GM15510 (cell line): Measurements from ENCODE around the gene RNF38.

Experiments used
- POLR2A ChIP-seq: IDR thresholded peaks from 3 replicates; pipeline ENCODE4 v1.6.1; 2011; ENCODE audit warnings: borderline replicate concordance; ENCODE audit not compliant: insufficient read length; ENCODE audit errors: extremely low read depth

The RNF38 gene

DNA sequence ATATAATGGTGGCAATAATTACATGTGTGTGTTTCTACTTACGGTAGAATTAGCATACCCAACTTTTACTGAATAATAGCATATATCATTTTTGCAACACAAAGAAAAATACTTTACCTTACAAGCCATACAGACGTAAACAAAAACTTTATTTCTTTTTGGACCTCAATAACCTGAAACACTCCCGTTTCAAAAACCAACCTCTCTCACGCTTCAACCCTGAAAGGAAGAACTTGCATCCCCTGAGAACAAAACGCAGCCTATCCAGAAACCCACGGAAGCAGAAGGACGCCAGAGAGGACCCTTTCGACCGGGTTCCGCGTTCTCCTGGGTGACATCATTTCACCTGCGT, at the start of gene RNF38:
Gene RNF38 (minus strand): TSS at position 290 of the 352 bp plus-strand sequence. CDS start 161 bp downstream, at position 129.
- TF ChIP-seq POLR2A: no peak

DNA sequence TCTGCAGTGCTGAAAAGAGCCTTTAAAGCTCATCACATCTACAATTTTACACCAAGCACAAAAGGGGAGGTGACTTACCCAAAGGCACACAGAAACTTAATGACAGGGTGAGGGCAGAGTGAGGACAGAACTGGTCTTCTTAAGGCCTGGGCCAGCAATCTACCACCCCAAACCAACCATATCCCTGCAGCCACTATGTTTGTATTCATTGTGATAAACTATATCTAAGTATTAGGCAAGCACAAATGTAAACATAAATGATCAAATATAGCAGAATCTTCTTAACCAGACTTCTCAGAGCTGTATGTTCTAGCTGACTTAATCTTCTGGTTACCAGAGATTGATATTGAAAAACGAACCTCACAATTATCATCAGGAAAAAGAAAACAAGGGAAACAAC, 47.9 kb upstream of the RNF38 start:
- TF ChIP-seq POLR2A: no peak

DNA sequence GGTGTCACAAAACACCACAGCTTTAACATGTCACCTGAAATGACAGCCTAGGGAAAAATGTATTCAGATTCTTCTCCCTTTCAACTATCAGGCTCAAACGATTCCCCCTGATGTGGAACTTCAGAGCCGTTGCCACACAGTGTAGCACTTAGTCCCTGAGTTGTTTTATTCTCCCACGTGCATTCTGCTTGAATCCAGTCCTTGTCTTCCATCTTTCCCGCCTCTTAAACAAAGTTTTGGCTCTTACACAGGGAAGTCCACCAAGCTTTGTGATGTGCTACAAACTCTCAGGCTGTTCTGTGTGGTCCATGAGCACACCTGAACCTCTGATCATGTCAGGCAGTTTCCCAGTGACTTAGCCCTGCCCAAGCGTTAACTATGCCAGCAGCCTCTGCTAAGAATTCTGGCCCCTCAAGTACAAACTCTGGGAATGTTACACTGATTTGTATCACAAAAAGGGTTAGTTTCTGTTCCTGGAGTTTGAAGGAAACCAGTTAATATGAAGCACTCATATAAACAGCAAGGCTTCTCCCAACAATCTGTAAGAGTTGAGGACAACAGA, 45.8 kb upstream of the RNF38 start:
- no peak for TF ChIP-seq POLR2A

DNA sequence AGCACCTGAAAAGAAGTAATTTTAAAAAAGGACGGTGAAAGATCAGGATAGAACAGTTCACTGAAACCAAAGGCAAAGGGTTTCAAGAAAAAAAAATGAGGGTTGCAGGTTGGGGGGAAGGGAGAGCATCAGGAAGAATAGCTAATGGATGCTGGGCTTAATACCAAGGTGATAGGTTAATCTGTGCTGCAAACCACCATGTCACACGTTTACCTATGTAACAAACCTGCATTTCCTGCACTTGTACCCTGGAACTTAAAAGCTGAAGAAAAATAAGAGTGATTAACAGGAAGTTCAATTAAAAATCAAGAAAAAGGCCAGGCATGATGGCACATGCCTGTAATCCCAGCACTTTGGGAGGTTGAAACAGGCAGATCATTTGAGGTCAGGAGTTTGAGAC, 44.1 kb upstream of the RNF38 start:
- no peak for TF ChIP-seq POLR2A

GRCh38 chr9:36443581-36443980, 43.5 kb upstream of the RNF38 start:
- no peak for TF ChIP-seq POLR2A

DNA sequence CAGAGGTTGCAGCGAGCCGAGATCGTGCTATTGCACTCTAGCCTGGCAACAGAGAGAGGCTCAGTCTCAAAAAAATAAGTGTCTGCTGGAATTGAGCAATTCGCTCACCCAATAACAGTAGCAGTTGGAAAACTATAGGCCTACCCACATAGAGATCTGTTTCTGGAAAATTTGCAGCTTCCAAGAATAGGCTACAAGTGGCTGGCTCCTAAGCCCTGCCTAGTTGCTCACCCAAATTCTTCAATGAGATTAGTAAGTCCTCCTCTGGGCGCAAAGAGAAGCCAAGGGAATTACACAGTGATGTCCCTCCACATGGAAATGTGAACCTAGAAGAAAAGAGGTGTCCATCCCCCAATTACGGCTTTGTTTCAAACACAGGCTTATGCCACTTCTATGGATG, 42.6 kb upstream of the RNF38 start:
- TF ChIP-seq POLR2A: no peak

- TF ChIP-seq POLR2A: no peak
Observed at GRCh38 chr9:36441966-36442365, 41.9 kb upstream of the RNF38 start.

GRCh38 chr9:36438536-36439236, 38.6 kb upstream of the RNF38 start:
- no peak for TF ChIP-seq POLR2A

- TF ChIP-seq POLR2A: no peak
Observed at GRCh38 chr9:36437790-36438189, 37.7 kb upstream of the RNF38 start.

GRCh38 chr9:36436909-36437308, 36.8 kb upstream of the RNF38 start:
- TF ChIP-seq POLR2A: no peak

DNA sequence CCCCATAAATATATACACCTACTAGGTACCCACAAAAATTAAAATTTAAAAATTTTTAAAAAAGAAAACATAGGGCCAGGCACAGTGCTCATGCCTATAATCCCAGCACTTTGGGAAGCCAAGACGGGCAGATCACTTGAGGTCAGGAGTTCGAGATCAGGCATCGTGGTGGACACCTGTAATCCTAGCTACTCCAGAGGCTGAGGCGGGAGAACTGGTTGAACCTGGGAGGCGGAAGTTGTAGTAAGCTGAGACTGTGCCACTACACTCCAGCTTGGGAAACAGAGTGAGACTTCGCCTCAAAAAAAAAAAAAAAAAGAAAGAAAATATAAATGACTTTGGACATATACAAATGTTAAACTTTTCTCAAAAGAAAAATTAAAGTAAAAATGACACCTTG, 33.3 kb upstream of the RNF38 start:
- no peak for TF ChIP-seq POLR2A

GRCh38 chr9:36431078-36431477, 31.0 kb upstream of the RNF38 start:
- no peak for TF ChIP-seq POLR2A

- TF ChIP-seq POLR2A: no peak
Observed at GRCh38 chr9:36426945-36427344, 26.9 kb upstream of the RNF38 start.

- TF ChIP-seq POLR2A: no peak
Observed at GRCh38 chr9:36426348-36426747, 26.3 kb upstream of the RNF38 start.

- TF ChIP-seq POLR2A: no peak
Observed at GRCh38 chr9:36424289-36425055, 24.4 kb upstream of the RNF38 start.

DNA sequence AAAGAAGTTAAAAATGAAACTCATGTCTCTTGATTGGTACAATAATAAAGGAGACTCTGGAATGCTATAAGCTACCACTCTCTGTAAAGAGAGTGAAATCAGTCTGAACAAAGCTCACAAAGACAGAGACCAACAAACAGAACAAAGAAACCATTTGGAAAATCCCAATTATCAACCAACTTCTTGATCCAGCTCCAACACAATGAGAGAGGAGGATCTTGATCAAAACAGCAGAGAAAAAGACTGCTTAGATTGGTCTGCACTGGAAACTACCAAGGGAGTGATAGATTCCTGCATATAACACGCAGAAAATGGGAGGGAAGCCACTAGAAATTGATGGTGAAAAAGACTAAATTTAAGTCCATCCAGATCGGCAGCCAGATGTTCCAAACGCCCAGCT, 23.1 kb upstream of the RNF38 start:
- TF ChIP-seq POLR2A: no peak
